Body of pancreas (tissue), 4 donors: ENCODE measurements around the gene WSB2.

Experiments
- CTCF ChIP-seq, 7 experiments: fragments of 450-650 bp in 4 of 7; fragments of 200-600 bp in 3 of 7; sonication (generic) in 3 of 7; IDR thresholded peaks; one replicate each; pipeline ENCODE4 v1.5.1; 2016 to 2019; ENCODE audit warnings: antibody characterized with exemption in 7 of 7
- POLR2A ChIP-seq, 3 donors: fragments of 450-650 bp; IDR thresholded peaks; one replicate each; pipeline ENCODE4 v1.6.1; 2016; ENCODE audit warnings: antibody characterized with exemption in 3 of 3, mild to moderate bottlenecking in 2 of 3

GRCh38 chr12:118013283-118013682 is 47.7 kb downstream of the WSB2 start:
- TF ChIP-seq CTCF (IDR thresholded peaks at IDR 0.05) (no peak), POLR2A (IDR thresholded peaks at IDR 0.05) (no peak)
